Epithelial cell of prostate (primary cell): ENCODE results near the gene OGFOD3.
"Not testable (repeated sequence)": the region's sequence is repeated elsewhere in the genome, so short reads cannot be mapped to it uniquely, and the experiment has no call there.

ENCODE experiments used
- DNase-seq: peaks from one replicate; pipeline ENCODE4 v3.0.0-alpha.2; 2011; ENCODE audit warnings: low read depth, low spot score
- H3K27ac ChIP-seq: fragments of 450-650 bp; 2 replicates; pipeline ENCODE4 v1.5.1; 2017; ENCODE audit warnings: mild to moderate bottlenecking

The OGFOD3 gene

GRCh38 chr17:82390860-82391435, 27.4 kb downstream of the OGFOD3 start:
- DNase-seq = no peak
- no peak overlapping the region for H3K27ac ChIP-seq

GRCh38 chr17:82390015-82390859, 28.1 kb downstream of the OGFOD3 start:
- no peak overlapping the region for H3K27ac ChIP-seq
- DNase-seq = no peak

DNA sequence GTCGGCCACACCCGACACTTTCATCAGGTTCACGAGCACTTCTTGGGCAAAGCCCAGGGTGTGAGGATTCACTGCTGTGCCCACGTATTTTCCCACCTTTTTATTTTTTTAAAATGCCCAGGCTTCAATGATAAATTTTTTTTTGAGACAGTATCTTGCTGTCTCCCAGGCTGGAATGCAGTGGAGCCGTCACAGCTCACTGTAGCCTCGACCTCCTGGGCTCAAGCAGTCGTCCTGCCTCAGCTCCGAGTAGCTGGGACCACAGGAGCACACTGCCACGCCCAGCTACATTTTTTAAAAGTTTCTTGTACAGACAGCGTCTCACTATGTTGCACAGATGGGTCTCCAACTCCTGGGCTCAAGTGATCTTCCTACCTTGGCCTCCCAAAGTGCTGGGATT, 29.0 kb downstream of the OGFOD3 start:
- no peak overlapping the region for H3K27ac ChIP-seq
- no peak for DNase-seq

GRCh38 chr17:82388922-82389283, 29.5 kb downstream of the OGFOD3 start:
- no peak for DNase-seq
- no peak overlapping the region for H3K27ac ChIP-seq

DNA sequence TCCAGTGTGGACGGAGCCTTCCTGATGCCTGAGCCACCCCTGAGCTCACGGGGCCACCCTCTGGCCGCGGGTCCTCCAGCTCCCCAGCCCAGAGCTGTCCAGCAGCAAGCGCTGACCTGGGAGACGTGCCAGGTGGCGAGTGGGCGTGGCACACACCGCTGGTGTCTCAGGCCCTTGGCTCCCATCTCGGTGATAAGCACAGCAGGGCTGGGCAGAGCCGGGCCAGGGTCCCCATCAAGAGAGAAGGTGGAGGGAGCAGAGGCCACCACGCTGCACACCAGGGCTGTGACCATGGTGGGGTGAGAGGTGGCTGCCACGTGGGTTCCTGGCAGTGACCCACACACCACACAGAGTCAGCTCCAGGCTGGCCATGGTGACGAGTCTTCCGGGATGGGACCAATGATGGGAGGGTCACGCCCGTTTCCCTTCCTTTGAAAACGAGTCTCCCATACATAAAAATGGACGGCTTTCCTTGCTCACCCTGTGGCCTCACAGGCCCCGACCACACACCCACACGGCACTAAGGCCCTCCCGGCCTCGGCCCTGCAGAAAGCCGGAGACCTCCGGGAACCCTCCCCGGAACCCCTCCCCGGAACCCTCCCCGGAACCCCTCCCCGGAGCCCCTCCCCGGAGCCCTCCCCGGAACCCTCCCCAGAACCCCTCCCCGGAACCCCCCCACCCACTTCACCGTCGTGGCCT, 30.0 kb downstream of the OGFOD3 start:
- DNase-seq = no peak
- H3K27ac ChIP-seq = no peak overlapping the region

- no peak overlapping the region for H3K27ac ChIP-seq
- no peak for DNase-seq
These were observed 30.7 kb downstream of the OGFOD3 start for GRCh38 chr17:82387705-82388106.

DNA sequence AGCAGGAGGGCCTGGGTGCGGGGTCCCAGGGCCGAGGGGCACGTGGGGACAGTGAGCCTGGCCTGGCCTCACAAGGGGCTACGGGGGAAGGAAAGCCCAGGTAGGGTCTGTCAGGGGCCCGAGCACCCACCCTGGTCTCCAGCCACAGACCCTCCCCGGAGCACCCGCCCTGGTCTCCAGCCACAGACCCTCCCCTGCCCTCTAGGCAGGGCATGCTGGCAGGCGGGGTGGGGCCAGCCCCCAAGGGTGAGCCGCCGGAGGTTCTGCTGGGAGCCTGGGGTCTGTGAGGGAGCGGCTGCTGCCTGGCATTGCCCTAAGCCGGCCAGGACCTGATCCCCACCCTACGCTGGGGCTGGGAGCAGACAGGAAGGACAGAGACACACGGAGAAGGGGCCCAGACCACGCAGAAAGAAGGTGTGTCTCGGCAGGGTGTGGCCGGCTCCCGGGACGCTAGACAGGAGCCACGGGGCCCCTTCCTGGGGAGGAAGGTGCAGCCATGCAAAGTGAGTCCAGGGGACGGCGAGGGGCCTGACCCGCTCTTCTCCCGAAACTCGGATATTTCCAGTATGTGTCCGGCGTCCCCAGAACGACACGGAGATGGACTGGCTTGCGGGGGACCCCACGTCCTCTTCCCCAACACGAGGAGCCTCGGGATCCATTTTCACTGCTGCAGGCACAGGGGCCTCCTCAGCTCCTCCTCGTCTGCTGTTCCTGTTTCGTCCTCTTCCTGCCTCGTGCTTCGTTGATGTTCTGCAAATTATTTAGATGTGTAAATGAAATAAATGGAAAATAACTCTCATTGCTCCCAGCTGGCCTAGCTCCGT, 31.3 kb downstream of the OGFOD3 start:
- no peak for DNase-seq
- H3K27ac ChIP-seq = no peak overlapping the region

DNA sequence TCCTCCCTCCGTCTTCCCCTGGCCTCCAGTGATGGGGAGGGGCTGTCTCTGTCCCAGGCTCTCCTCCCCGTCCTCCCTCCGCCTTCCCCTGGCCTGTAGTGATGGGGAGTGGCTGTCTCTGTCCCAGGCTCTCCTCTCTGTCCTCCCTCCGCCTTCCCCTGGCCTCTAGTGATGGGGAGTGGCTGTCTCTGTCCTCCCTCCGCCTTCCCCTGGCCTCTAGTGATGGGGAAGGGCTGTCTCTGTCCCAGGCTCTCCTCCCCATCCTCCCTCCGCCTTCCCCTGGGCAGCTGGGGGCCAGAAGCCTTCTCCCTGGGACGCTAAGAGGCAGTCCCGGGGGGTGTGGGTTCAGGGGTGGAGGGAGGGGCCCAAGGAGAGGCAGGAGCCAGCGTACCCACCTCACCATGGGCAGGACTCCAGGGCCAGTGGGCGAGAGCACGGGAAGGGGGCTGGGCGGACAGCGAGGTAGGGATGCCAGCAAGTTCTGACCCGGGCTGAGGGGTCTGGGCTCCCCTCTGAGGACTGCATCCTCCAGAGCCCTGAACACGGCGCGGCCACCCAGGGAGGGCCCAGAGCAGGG, 32.0 kb downstream of the OGFOD3 start:
- H3K27ac ChIP-seq = no peak overlapping the region
- DNase-seq = no peak

DNA sequence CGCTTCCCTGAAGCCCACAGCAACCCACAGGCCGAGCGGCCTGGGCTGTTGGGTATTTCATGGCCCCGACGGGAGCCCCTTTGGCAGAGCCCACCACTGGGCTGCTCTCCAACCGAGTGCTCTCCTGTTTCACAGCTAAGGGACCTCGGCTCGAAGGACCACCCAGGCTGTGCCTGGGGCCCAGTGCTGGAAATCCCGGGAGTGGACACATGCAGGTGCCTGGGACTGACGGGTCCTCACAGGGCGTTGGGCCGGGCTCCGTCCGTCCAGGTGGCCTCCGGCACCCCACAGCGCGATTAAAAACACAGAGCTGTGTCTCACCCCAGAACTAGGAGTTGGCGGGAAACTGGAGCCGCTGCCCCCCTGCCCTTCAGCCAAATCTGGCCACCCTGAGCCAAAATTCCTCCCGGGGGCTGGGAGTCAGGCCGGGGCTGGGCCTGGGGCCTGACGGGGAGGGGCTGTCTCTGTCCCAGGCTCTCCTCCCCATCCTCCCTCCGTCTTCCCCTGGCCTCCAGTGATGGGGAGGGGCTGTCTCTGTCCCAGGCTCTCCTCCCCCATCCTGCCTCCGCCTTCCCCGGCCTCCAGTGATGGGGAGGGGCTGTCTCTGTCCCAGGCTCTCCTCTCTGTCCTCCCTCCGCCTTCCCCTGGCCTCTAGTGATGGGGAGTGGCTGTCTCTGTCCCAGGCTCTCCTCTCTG, 32.7 kb downstream of the OGFOD3 start:
- H3K27ac ChIP-seq = no peak overlapping the region
- DNase-seq = no peak

DNA sequence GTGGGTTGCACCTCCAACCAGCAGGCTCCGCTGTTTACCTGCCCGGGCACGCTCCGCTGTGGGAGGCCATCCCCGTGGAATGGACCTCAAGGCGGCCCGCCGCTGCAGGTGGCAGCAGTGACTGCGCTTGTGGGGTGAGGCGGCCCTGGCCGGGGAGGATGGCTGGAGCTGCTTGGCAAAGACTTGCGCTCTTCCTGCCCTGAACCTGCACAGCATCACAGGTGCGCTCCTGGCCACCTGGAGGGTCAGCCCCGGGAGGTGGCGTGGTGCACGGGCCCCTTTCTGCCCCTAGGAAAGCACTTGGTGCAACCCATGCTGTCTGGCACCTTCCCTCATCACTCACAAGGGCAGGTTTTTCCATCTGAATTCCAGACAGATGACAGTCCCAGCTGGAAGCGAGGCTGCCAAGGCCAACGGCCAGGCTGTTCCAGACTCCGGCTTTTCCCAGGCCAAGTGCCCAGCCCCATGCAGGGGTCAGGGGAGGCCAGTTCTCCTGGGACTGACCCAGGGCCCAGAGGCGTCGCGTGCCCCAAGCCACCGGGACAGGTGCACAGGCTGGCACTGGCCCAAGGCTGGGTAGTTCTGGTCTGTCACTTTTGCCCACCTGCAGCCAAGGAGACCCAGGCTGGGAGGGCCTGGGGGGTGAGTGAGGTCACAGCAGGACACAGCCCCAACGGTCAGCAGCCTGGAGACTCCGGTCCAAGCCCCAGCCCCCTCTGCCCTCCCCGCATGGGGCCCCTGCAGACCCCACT, 33.5 kb downstream of the OGFOD3 start:
- no peak for DNase-seq
- no peak overlapping the region for H3K27ac ChIP-seq

- no peak overlapping the region for H3K27ac ChIP-seq
- DNase-seq = peak; percentile 43
These were observed 34.2 kb downstream of the OGFOD3 start for GRCh38 chr17:82384051-82384729.

- no peak for DNase-seq
- no peak overlapping the region for H3K27ac ChIP-seq
These were observed 35.0 kb downstream of the OGFOD3 start for GRCh38 chr17:82383411-82383810.

DNA sequence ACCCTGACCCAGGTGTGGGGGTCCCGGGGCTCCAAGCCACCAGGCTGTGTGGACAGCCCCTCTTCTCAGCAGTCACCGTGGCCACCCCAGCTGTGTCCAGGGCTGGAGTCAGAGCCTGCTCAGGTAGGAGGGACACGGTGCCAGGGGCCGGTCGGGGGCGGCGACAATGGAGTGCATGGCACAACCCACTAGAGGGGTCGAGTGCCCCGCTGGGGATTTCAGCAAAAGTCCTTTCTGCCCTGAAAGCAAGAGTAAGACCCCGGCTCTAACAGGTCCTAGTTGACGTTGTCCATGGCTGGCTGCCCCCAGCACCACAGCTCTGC, 35.5 kb downstream of the OGFOD3 start:
- DNase-seq = no peak
- no peak overlapping the region for H3K27ac ChIP-seq

GRCh38 chr17:82382220-82382932, 36.0 kb downstream of the OGFOD3 start:
- not testable (repeated sequence) for H3K27ac ChIP-seq, DNase-seq

- DNase-seq = not testable (repeated sequence)
These were observed 36.7 kb downstream of the OGFOD3 start for GRCh38 chr17:82381703-82382009.

GRCh38 chr17:82380860-82381702, 37.3 kb downstream of the OGFOD3 start:
- no peak for DNase-seq
- no peak overlapping the region for H3K27ac ChIP-seq

More at GRCh38 chr17:82381703-82382009, 36.7 kb downstream of the OGFOD3 start:
- H3K27ac ChIP-seq = not testable (repeated sequence)

DNA sequence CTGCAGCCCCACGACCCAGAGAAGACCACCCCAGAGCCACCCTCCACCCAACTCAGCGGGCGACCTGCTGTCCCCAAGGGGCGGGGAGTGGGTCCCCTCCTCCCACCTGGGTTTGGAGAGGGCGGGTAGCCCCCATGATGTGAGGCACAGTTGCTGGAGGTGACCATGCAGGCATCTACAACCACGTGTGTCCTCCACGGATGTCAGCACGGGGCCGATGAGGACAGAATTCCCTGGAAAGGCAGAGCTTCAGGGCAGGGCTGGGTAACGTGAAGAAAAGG, 39.7 kb downstream of the OGFOD3 start:
- H3K27ac ChIP-seq = no peak overlapping the region
- DNase-seq = no peak
